ENCODE results near the gene ZNF69.
"Not testable (repeated sequence)": the region's sequence is repeated elsewhere in the genome, so short reads cannot be mapped to it uniquely, and the experiment has no call there.

The ZNF69 gene

DNA sequence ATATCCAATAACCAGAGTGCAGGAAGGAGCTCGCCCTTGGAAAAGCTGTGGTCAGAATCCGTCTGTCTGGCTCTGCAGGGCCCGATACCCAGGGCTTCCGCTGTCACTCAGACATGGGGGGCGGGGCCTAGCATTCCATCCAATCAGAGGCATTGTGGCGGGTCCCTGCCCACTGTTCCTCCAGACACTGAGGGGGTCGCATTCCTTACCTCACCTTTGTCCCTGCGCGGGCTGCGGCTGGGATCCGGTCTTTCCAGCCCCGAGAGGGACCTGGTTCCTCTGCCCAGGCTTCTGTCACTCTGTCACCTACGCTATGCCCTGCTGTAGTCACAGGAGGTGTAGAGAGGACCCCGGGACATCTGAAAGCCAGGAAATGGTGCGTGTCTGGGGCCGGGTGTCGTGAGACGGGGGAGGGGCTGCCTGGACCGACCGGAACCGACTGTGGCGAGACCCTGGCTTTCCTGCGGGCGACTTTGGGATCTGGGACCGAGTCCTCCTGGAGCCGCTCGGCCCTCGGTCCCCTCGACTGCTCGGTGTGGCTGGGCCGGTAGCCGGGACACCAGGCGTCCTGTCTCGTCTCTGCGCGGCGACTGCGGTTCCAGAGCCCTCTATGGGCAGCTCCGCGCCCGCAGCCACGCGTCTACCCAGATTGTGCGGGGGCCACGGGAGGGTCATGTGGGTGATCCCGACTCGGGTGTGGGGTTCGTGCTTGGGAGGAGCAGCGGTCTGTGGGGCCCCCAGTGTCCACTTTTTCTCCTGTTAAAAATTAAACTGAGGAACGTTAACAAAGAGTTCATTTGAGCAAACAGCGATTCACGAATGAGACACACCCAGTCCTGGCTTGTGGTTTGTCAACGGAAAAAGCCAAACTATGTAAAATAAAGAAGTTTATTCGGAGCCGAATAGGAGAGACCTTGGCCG, at the start of gene ZNF69:
ZNF69 (plus strand) TSS at position 172 of the 921 bp plus-strand sequence; CDS start at position 314, 142 bp downstream.
- H3K4me2 ChIP-seq (ENCODE audit: low read depth, low read length): peak within 1 kb of the TSS; percentile 88
- no peak within 1 kb of the TSS; the same call in 1 of the 2 replicates for H3K9ac ChIP-seq (ENCODE audit: low read length)

GRCh38 chr19:11843722-11844121, 43.9 kb upstream of the ZNF69 start:
- TF ChIP-seq EZH2 (optimal IDR thresholded peaks at IDR 0.05; ENCODE audit: low read depth, low read length) (no peak), EZH2phosphoT487 (IDR thresholded peaks at IDR 0.05; ENCODE audit: low read length) (no peak)
- TF ChIP-seq, protein P1, sequence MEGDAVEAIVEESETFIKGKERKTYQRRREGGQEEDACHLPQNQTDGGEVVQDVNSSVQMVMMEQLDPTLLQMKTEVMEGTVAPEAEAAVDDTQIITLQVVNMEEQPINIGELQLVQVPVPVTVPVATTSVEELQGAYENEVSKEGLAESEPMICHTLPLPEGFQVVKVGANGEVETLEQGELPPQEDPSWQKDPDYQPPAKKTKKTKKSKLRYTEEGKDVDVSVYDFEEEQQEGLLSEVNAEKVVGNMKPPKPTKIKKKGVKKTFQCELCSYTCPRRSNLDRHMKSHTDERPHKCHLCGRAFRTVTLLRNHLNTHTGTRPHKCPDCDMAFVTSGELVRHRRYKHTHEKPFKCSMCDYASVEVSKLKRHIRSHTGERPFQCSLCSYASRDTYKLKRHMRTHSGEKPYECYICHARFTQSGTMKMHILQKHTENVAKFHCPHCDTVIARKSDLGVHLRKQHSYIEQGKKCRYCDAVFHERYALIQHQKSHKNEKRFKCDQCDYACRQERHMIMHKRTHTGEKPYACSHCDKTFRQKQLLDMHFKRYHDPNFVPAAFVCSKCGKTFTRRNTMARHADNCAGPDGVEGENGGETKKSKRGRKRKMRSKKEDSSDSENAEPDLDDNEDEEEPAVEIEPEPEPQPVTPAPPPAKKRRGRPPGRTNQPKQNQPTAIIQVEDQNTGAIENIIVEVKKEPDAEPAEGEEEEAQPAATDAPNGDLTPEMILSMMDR (IDR thresholded peaks at IDR 0.05; ENCODE audit: low read length): no peak
- Histone ChIP-seq H3K4me3 (ENCODE audit: low read length) (no peak overlapping the region), H2AFZ (ENCODE audit: low read length) (no peak overlapping the region), H3K9me3 (replicated peaks; ENCODE audit: insufficient read depth, low read length) (no peaks in the 10 kb centered on the region), H3F3A (ENCODE audit: insufficient read depth, low read length) (no peaks in the 10 kb centered on the region), H3K27me3 (replicated peaks; ENCODE audit: insufficient read depth, low read length) (no peaks in the 10 kb centered on the region), H3K4me1 (ENCODE audit: low read length) (no peaks in the 10 kb centered on the region), H3K36me3 (replicated peaks; ENCODE audit: insufficient read depth, low read length) (no peaks in the 10 kb centered on the region), H4K20me1 (ENCODE audit: insufficient read depth, low read length) (no peaks in the 10 kb centered on the region), H3K9ac (ENCODE audit: low read length) (no peak overlapping the region), H3K27ac (ENCODE audit: low read length) (no peak overlapping the region), H3K9me2 (replicated peaks; ENCODE audit: insufficient read depth, low read length) (no peaks in the 10 kb centered on the region), H3K79me2 (ENCODE audit: low read length) (no peaks in the 10 kb centered on the region), H3K4me2 (ENCODE audit: low read depth, low read length) (no peak overlapping the region)
- no peak for DNase-seq

More for the DNA sequence above, at the start of gene ZNF69:
- Histone ChIP-seq H3F3A (ENCODE audit: insufficient read depth, low read length) (no peaks in the 10 kb centered on the region), H2AFZ (ENCODE audit: low read length) (peak within 1 kb of the TSS; percentile 91), H3K9me2 (replicated peaks; ENCODE audit: insufficient read depth, low read length) (no peaks in the 10 kb centered on the region), H3K36me3 (replicated peaks; ENCODE audit: insufficient read depth, low read length) (no peaks in the 10 kb centered on the region), H4K20me1 (ENCODE audit: insufficient read depth, low read length) (no peaks in the 10 kb centered on the region), H3K79me2 (ENCODE audit: low read length) (no peaks in the 10 kb centered on the region), H3K27ac (ENCODE audit: low read length) (no peak within 1 kb of the TSS), H3K9me3 (replicated peaks; ENCODE audit: insufficient read depth, low read length) (no peaks in the 10 kb centered on the region), H3K4me1 (ENCODE audit: low read length) (no peaks in the 10 kb centered on the region), H3K27me3 (replicated peaks; ENCODE audit: insufficient read depth, low read length) (no peaks in the 10 kb centered on the region), H3K4me3 (ENCODE audit: low read length) (peak within 1 kb of the TSS; percentile 66)
- TF ChIP-seq EZH2 (optimal IDR thresholded peaks at IDR 0.05; ENCODE audit: low read depth, low read length): no peak
- TF ChIP-seq, protein P1 (IDR thresholded peaks at IDR 0.05; ENCODE audit: low read length): 0 out of 2 replicates have a peak, but pooled peaks have one; percentile 10
- no peak for TF ChIP-seq EZH2phosphoT487 (IDR thresholded peaks at IDR 0.05; ENCODE audit: low read length)
- DNase-seq: peak; percentile 24

DNA sequence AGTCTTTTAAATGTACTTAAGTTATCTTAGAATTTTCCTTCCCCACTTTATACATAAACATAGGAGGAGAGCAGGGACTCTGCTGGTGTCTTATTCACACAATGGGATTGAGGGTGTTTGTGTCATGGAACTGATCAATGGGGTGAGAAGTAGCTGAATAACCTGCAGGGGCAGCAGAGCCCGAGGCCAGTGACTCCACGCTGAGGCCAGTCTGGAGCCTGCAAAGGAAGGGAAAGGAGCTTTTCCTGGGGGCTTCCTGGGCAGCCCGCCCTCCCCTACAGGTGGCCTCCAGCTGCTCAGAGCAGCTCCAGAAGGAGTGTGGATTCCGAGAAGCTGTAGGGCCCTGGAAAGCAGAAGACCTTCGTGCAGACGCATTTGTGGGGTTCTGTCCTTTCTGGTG, 40.0 kb upstream of the ZNF69 start:
- H3K4me1 ChIP-seq (ENCODE audit: low read length); H3F3A ChIP-seq (ENCODE audit: insufficient read depth, low read length); H3K36me3 ChIP-seq (replicated peaks; ENCODE audit: insufficient read depth, low read length); H3K9me3 ChIP-seq (replicated peaks; ENCODE audit: insufficient read depth, low read length); H3K4me2 ChIP-seq (ENCODE audit: low read depth, low read length); H4K20me1 ChIP-seq (ENCODE audit: insufficient read depth, low read length); H3K9ac ChIP-seq (ENCODE audit: low read length); H3K27me3 ChIP-seq (replicated peaks; ENCODE audit: insufficient read depth, low read length); H2AFZ ChIP-seq (ENCODE audit: low read length); H3K79me2 ChIP-seq (ENCODE audit: low read length); H3K9me2 ChIP-seq (replicated peaks; ENCODE audit: insufficient read depth, low read length); DNase-seq; H3K4me3 ChIP-seq (ENCODE audit: low read length); H3K27ac ChIP-seq (ENCODE audit: low read length): not testable (repeated sequence)

- H3K27me3 ChIP-seq (replicated peaks; ENCODE audit: insufficient read depth, low read length): no peaks in the 10 kb centered on the region
- no peaks in the 10 kb centered on the region for H3K9me3 ChIP-seq (replicated peaks; ENCODE audit: insufficient read depth, low read length)
- 0 out of 2 replicates have a peak overlapping the region, but pooled peaks have one; percentile 27 for H3K4me3 ChIP-seq (ENCODE audit: low read length)
- no peaks in the 10 kb centered on the region for H3K79me2 ChIP-seq (ENCODE audit: low read length)
- no peak for DNase-seq
- peak overlapping the region; percentile 48 for H2AFZ ChIP-seq (ENCODE audit: low read length)
- H3F3A ChIP-seq (ENCODE audit: insufficient read depth, low read length): no peaks in the 10 kb centered on the region
- H3K27ac ChIP-seq (ENCODE audit: low read length): no peak overlapping the region
- peak overlapping the region; percentile 16; the same call in 1 of the 2 replicates for H3K4me2 ChIP-seq (ENCODE audit: low read depth, low read length)
- no peaks in the 10 kb centered on the region for H3K36me3 ChIP-seq (replicated peaks; ENCODE audit: insufficient read depth, low read length)
- TF ChIP-seq EZH2phosphoT487 (IDR thresholded peaks at IDR 0.05; ENCODE audit: low read length): no peak
- TF ChIP-seq EZH2 (optimal IDR thresholded peaks at IDR 0.05; ENCODE audit: low read depth, low read length): no peak
- TF ChIP-seq, protein P1 (IDR thresholded peaks at IDR 0.05; ENCODE audit: low read length): no peak
- H4K20me1 ChIP-seq (ENCODE audit: insufficient read depth, low read length): no peaks in the 10 kb centered on the region
- H3K9me2 ChIP-seq (replicated peaks; ENCODE audit: insufficient read depth, low read length): no peaks in the 10 kb centered on the region
- no peak overlapping the region for H3K9ac ChIP-seq (ENCODE audit: low read length)
- no peaks in the 10 kb centered on the region for H3K4me1 ChIP-seq (ENCODE audit: low read length)
Measured at GRCh38 chr19:11848200-11848593, 39.4 kb upstream of the ZNF69 start.
